Measurements from ENCODE around the gene IRF1.

IRF1 gene

GRCh38 chr5:132464156-132464939 is 26.2 kb downstream of the IRF1 start:
- TF ChIP-seq TEAD4 (IDR thresholded peaks at IDR 0.05), result no peak
- TF ChIP-seq MAX (IDR thresholded peaks at IDR 0.05), result no peak
- TF ChIP-seq NFIC (IDR thresholded peaks at IDR 0.05), result no peak
- no peak for TF ChIP-seq RAD21 (IDR thresholded peaks at IDR 0.05; ENCODE audit: low read depth)
- TF ChIP-seq, protein P1, sequence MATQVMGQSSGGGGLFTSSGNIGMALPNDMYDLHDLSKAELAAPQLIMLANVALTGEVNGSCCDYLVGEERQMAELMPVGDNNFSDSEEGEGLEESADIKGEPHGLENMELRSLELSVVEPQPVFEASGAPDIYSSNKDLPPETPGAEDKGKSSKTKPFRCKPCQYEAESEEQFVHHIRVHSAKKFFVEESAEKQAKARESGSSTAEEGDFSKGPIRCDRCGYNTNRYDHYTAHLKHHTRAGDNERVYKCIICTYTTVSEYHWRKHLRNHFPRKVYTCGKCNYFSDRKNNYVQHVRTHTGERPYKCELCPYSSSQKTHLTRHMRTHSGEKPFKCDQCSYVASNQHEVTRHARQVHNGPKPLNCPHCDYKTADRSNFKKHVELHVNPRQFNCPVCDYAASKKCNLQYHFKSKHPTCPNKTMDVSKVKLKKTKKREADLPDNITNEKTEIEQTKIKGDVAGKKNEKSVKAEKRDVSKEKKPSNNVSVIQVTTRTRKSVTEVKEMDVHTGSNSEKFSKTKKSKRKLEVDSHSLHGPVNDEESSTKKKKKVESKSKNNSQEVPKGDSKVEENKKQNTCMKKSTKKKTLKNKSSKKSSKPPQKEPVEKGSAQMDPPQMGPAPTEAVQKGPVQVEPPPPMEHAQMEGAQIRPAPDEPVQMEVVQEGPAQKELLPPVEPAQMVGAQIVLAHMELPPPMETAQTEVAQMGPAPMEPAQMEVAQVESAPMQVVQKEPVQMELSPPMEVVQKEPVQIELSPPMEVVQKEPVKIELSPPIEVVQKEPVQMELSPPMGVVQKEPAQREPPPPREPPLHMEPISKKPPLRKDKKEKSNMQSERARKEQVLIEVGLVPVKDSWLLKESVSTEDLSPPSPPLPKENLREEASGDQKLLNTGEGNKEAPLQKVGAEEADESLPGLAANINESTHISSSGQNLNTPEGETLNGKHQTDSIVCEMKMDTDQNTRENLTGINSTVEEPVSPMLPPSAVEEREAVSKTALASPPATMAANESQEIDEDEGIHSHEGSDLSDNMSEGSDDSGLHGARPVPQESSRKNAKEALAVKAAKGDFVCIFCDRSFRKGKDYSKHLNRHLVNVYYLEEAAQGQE (IDR thresholded peaks at IDR 0.05; ENCODE audit: low read depth), result no peak
- no peak for TF ChIP-seq TAF1 (IDR thresholded peaks at IDR 0.05; ENCODE audit: low read depth)
- TF ChIP-seq YY1 (IDR thresholded peaks at IDR 0.05; ENCODE audit: low read depth), result no peak
- no peak for TF ChIP-seq FOXM1 (IDR thresholded peaks at IDR 0.05; ENCODE audit: borderline replicate concordance, low read depth)
- no peak for TF ChIP-seq EP300 (IDR thresholded peaks at IDR 0.05; ENCODE audit: borderline replicate concordance)
- TF ChIP-seq CEBPB (IDR thresholded peaks at IDR 0.05), result no peak
- no peak for TF ChIP-seq TCF12 (IDR thresholded peaks at IDR 0.05; ENCODE audit: low read depth)
- no peak for TF ChIP-seq EGR1 (IDR thresholded peaks at IDR 0.05)
- TF ChIP-seq, protein P2, sequence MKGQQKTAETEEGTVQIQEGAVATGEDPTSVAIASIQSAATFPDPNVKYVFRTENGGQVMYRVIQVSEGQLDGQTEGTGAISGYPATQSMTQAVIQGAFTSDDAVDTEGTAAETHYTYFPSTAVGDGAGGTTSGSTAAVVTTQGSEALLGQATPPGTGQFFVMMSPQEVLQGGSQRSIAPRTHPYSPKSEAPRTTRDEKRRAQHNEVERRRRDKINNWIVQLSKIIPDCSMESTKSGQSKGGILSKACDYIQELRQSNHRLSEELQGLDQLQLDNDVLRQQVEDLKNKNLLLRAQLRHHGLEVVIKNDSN (IDR thresholded peaks at IDR 0.05), result no peak
- no peak for TF ChIP-seq CREB1 (IDR thresholded peaks at IDR 0.05; ENCODE audit: low read depth)
- TF ChIP-seq ZBTB7A (IDR thresholded peaks at IDR 0.05; ENCODE audit: low read depth), result no peak

GRCh38 chr5:132463811-132464155 is 26.8 kb downstream of the IRF1 start:
- TF ChIP-seq CEBPB (IDR thresholded peaks at IDR 0.05) (no peak), ZBTB7A (IDR thresholded peaks at IDR 0.05; ENCODE audit: low read depth) (no peak), TEAD4 (IDR thresholded peaks at IDR 0.05) (no peak), YY1 (IDR thresholded peaks at IDR 0.05; ENCODE audit: low read depth) (no peak), RAD21 (IDR thresholded peaks at IDR 0.05; ENCODE audit: low read depth) (no peak), EP300 (IDR thresholded peaks at IDR 0.05; ENCODE audit: borderline replicate concordance) (no peak), CREB1 (IDR thresholded peaks at IDR 0.05; ENCODE audit: low read depth) (no peak), TAF1 (IDR thresholded peaks at IDR 0.05; ENCODE audit: low read depth) (no peak), MAX (IDR thresholded peaks at IDR 0.05) (no peak), FOXM1 (IDR thresholded peaks at IDR 0.05; ENCODE audit: borderline replicate concordance, low read depth) (no peak), TCF12 (IDR thresholded peaks at IDR 0.05; ENCODE audit: low read depth) (no peak), EGR1 (IDR thresholded peaks at IDR 0.05) (no peak), NFIC (IDR thresholded peaks at IDR 0.05) (no peak)
- TF ChIP-seq, protein P1 (IDR thresholded peaks at IDR 0.05; ENCODE audit: low read depth), result no peak
- TF ChIP-seq, protein P2 (IDR thresholded peaks at IDR 0.05), result no peak

- TF ChIP-seq YY1 (IDR thresholded peaks at IDR 0.05; ENCODE audit: low read depth), result no peak
- no peak for TF ChIP-seq TEAD4 (IDR thresholded peaks at IDR 0.05)
- no peak for TF ChIP-seq ZBTB7A (IDR thresholded peaks at IDR 0.05; ENCODE audit: low read depth)
- TF ChIP-seq TCF12 (IDR thresholded peaks at IDR 0.05; ENCODE audit: low read depth), result no peak
- TF ChIP-seq FOXM1 (IDR thresholded peaks at IDR 0.05; ENCODE audit: borderline replicate concordance, low read depth), result no peak
- no peak for TF ChIP-seq CREB1 (IDR thresholded peaks at IDR 0.05; ENCODE audit: low read depth)
- no peak for TF ChIP-seq CEBPB (IDR thresholded peaks at IDR 0.05)
- no peak for TF ChIP-seq NFIC (IDR thresholded peaks at IDR 0.05)
- TF ChIP-seq TAF1 (IDR thresholded peaks at IDR 0.05; ENCODE audit: low read depth), result no peak
- no peak for TF ChIP-seq EGR1 (IDR thresholded peaks at IDR 0.05)
- no peak for TF ChIP-seq EP300 (IDR thresholded peaks at IDR 0.05; ENCODE audit: borderline replicate concordance)
- TF ChIP-seq, protein P2 (IDR thresholded peaks at IDR 0.05), result no peak
- TF ChIP-seq, protein P1 (IDR thresholded peaks at IDR 0.05; ENCODE audit: low read depth), result no peak
Measured at GRCh38 chr5:132462856-132463745, 27.5 kb downstream of the IRF1 start.
